HG02943 (cell line): ENCODE data around the gene ADGRF4.
"Not testable (repeated sequence)": the region's sequence is repeated elsewhere in the genome, so short reads cannot be mapped to it uniquely, and the experiment has no call there.

Source experiments
- ATAC-seq: cut with Tn5 transposase; IDR thresholded peaks from one replicate; pipeline ENCODE4 v1.9.1; 2021; ENCODE audit warnings: mild to moderate bottlenecking, low read depth, moderate library complexity; ENCODE audit not compliant: unreplicated experiment

ADGRF4 gene

GRCh38 chr6:47733879-47734558, 35.6 kb downstream of the ADGRF4 start:
- no peak for ATAC-seq

DNA sequence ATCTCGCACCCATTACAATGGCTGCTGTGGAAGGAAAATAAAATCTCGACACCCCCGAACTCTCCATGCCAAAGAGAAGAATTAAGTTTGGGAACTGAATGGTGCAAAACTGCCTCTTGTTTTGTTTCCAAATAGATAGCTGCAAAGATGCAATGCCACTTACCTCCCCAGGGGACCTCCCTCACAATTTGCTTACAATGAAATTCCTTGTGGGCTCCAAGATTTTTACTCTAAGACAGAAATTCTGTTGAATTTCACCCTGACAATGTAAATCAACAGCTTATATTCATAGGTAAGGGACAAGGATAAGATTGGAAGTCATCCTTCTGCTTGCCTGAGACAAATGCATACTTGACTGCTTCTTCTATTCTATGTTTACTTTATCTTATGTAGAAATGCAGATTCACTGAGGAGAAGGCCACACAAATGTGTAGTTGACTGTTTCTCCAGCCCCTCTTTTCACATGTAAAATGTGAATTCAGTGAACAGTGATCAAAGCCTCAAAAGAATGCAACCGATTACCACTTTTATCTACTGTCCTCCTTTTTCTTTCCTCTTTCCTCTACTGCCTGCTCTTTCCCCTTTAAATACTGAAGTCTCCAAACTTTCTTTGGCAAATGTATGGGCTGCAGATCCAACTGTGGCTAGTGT, 36.6 kb downstream of the ADGRF4 start:
- no peak for ATAC-seq

DNA sequence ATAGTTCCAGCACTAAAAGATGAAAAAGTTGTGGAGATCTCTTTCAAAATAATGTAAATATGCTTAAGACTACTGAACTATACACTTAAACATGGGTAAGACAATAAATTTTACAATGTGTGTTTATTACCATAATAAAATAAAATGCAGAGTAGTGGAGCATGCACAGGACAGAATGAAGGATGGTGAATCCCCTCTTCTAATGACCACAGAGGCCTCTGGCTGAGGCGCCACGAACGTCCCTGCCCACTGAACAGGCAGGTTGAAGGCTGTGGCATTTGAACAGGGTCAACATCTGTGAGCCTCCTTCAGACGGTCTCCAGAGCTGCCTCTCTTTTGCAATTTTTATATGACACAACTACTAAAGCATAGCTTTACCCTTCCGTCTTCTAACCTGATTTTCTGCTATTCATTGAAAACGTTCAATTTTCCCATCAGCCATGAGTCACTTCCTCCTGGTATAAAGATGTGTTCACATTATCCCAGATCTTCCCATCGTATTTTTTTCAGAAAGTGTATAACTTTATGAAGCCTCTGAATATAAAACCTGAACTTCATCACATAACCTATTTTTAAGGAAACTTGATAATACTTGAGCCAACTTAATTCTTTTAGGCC, 37.8 kb downstream of the ADGRF4 start:
- ATAC-seq, result no peak

GRCh38 chr6:47737406-47737805, 39.0 kb downstream of the ADGRF4 start:
- ATAC-seq, result no peak

DNA sequence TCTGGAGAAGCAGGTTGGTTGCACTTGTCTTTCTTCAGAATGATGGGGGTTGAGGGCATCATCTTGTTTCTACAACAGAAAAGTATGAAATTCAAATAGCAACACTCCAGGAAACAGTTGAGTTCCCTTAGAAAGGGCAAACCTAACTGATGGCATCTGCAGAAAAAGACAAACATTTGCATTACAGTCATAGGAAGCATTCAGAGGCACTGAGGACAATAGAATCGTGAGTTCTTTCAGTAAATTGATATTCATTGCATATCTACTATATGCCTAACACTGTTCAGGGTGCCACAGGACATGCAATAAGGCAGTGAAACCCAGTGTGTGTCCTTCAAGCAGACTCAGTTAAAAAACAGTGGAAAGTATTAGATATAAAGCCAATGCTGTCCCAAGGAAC, 42.3 kb downstream of the ADGRF4 start:
- ATAC-seq, result no peak

GRCh38 chr6:47741807-47742206, 43.4 kb downstream of the ADGRF4 start:
- ATAC-seq, result no peak

GRCh38 chr6:47743744-47744143, 45.4 kb downstream of the ADGRF4 start:
- no peak for ATAC-seq

- ATAC-seq, result not testable (repeated sequence)
Observed at GRCh38 chr6:47745269-47745668, 46.9 kb downstream of the ADGRF4 start.

DNA sequence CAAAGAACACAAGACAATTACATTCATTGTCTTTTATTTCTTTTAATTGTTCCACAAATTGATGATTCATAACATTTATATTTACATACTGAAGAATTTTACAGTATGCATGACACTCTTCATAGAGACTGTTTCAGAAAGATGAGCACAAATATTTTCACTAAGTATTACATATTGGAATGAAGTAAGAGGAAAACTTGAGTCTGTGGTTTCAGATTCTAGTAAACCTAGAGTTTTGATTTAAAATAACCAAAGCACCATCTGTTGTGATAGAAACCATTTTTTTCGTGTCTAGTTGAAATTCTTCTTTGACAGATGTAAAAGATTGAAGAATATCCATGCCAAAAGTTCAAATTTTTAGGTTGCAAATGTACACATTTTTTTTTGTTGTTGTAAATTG, 51.4 kb downstream of the ADGRF4 start:
- ATAC-seq, result no peak

DNA sequence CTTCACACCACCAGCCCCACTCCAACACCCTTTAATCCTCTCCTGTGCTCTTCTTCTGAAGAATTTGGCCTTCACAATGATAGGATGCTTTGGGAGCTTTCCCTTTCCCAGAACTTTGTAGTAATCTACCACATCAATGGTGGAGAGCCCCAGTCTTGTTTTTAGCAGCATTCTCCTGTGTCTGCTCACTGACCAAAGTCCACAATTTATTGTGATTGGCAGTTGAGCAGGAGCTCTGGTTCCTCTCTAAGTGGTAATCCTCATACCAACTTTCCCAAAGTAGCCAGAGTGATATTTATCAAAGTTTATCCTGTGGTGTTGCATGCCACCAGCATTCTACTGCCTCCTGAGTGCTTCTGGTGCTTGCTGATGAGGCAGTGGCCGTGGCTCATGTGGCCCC, 54.4 kb downstream of the ADGRF4 start:
- ATAC-seq, result no peak

DNA sequence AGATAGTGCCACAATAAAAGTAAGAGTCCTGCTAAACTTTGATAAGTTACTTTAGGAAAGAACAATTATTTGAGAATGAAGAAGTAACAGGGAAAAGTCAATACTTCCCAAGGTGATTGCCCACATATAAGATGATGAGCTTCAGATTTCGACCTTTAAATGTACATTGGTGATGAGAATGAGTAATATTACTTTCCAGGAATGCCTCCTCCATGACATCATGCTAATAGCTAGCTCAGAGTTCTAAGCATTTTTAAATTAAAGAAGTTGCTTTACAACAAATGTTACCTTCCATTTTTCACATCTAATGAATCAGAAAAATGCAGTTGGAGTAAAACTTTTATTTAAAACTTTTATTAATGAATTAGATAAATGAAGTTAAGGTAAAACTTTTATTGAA, 61.0 kb downstream of the ADGRF4 start:
- no peak for ATAC-seq

DNA sequence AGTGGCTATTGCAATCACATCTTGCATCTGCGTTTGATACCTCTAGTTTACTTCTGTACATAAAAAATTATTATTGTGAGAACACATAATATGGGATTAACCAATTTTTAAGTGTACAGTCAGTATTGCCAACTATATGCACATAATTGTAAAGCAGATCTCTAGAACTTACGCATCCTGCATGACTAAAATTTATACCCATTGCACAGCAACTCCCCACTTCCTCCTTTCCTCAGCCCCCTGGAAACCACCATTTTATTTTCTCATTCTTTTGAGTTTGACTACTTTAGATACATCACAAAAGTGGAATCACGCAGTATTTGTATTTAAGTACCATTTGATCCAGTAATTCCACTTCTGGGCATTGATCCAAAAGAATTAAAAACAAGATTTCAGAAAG, 64.1 kb downstream of the ADGRF4 start:
- ATAC-seq, result no peak

- ATAC-seq, result no peak
Observed at GRCh38 chr6:47766445-47766844, 68.1 kb downstream of the ADGRF4 start.

DNA sequence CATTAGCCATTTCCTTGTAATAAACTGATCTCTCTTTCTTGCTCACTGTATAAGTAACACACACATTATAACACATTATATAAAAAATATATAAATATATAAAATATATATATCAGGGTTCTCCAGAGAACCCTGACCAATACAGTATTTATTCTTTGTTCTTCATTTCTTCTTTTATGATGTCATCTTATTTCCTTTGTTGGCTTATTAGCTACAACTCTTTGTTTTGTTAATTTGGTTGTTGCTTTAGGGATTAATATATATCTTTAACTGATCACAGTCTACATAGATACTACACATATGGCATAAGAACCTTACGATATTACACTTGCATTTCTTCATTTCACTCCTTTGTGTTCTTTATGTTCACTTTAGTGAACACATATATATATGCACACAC, 68.7 kb downstream of the ADGRF4 start:
- ATAC-seq, result no peak

GRCh38 chr6:47769982-47770381, 71.6 kb downstream of the ADGRF4 start:
- no peak for ATAC-seq
